Measurements from ENCODE around the gene RFX3. TPM values are rescaled to one million over a fixed set of nuclear protein-coding genes. Genes with fewer than 3 reads are reported as not detected.

The RFX3 gene
- total RNA-seq, 4 donors from 2014 or later = 0.91 to 6.5 (median 3.3) TPM

- no peak for DNase-seq
- peak overlapping the region in 2 of 4 donors; percentile 15 to 36 for H3K4me3 ChIP-seq
- no peaks in the 10 kb centered on the region for H3K27me3 ChIP-seq
- intact Hi-C loops (cut with DNase I) = no loop called here
- 66 to 75% methylated on average over 7 of the region's 7 CpGs for WGBS, 2 donors
- peak overlapping the region in 3 of 4 donors; percentile 25 to 100 (median 98) for H3K27ac ChIP-seq
- no peak for TF ChIP-seq POLR2A (IDR thresholded peaks at IDR 0.05)
- TF ChIP-seq CTCF (IDR thresholded peaks at IDR 0.05) = no peak
- H3K36me3 ChIP-seq = peaks cover 0 to 8% (median 0%) of the 10 kb centered on the region in 3 donors
- peaks cover 9 to 42% (median 19%) of the 10 kb centered on the region in 3 donors for H3K4me1 ChIP-seq
- H3K9me3 ChIP-seq = no peaks in the 10 kb centered on the region
Measured at GRCh38 chr9:3528451-3528850, 2.6 kb upstream of the RFX3 start.

GRCh38 chr9:3526997-3527940, 1.5 kb upstream of the RFX3 start:
- peaks cover 9 to 45% (median 19%) of the 10 kb centered on the region in 3 donors for H3K4me1 ChIP-seq
- H3K27me3 ChIP-seq = no peaks in the 10 kb centered on the region
- peak overlapping the region; percentile 59 to 88 (median 72) for H3K4me3 ChIP-seq
- intact Hi-C loops (cut with DNase I) = no loop called here
- H3K36me3 ChIP-seq = peaks cover 0 to 8% (median 0%) of the 10 kb centered on the region in 3 donors
- H3K27ac ChIP-seq = peak overlapping the region; percentile 98 to 100 (median 100)
- H3K9me3 ChIP-seq = no peaks in the 10 kb centered on the region
- no peak for TF ChIP-seq CTCF (IDR thresholded peaks at IDR 0.05)
- no peak for TF ChIP-seq POLR2A (IDR thresholded peaks at IDR 0.05)
- 7 to 14% methylated on average over 18 to 19 of the region's 19 CpGs for WGBS, 2 donors
- no peak for DNase-seq

DNA sequence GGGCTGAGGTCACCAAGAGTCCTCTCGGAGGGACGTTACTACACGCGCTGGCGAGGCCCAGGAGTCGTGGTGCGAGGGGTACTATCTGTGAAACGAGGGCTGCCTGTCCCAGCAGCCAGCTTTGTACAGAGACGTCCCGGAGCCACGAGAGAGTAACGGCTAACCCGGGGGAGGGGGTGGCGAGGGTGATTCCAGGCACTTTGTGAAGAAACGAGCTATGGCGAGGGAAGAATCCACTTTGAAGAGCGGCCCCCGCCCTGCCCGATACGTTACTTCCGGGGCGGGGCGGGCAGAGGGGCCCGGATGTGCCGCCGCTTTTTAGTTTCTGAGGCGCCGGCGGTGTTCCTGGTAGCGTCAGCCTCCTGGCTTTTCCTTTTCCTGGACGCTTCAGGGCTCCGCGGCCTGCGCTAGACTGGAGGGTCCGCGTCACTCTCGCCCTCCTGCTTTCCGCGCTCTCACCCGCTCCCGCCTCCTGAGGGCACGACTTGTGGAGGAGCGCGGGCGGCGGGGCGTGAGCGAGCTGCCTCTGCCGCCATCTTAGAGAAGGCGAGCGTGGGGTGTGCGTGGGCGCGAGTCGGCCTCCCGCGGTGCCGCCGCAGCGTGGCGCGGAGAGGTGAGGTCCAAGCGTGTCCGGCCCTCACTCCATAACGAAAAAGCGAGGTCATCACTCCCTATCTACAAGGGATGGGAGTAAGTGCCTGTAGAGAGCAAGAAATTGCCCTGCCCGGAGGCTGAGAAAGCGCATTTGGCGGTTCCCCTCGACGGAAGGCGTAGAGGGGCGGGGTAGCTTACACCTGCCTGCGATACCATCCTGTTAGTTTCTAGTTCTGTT, 580 bp upstream of the RFX3 start:
- H3K4me3 ChIP-seq = peak overlapping the region; percentile 59 to 88 (median 72)
- TF ChIP-seq CTCF (IDR thresholded peaks at IDR 0.05) (no peak), POLR2A (IDR thresholded peaks at IDR 0.05) (peak in 2 of 4 donors; percentile 74 to 97)
- intact Hi-C loops (cut with DNase I) = no loop called here
- no peaks in the 10 kb centered on the region for H3K9me3 ChIP-seq
- peak overlapping the region; percentile 98 to 100 (median 100) for H3K27ac ChIP-seq
- H3K36me3 ChIP-seq = peaks cover 0 to 8% (median 0%) of the 10 kb centered on the region in 3 donors
- peaks cover 9 to 45% (median 19%) of the 10 kb centered on the region in 3 donors for H3K4me1 ChIP-seq
- H3K27me3 ChIP-seq = no peaks in the 10 kb centered on the region
- 0 to 2% methylated on average over 12 to 36 of the region's 74 CpGs for WGBS, 2 donors
- DNase-seq = peak; percentile 58

DNA sequence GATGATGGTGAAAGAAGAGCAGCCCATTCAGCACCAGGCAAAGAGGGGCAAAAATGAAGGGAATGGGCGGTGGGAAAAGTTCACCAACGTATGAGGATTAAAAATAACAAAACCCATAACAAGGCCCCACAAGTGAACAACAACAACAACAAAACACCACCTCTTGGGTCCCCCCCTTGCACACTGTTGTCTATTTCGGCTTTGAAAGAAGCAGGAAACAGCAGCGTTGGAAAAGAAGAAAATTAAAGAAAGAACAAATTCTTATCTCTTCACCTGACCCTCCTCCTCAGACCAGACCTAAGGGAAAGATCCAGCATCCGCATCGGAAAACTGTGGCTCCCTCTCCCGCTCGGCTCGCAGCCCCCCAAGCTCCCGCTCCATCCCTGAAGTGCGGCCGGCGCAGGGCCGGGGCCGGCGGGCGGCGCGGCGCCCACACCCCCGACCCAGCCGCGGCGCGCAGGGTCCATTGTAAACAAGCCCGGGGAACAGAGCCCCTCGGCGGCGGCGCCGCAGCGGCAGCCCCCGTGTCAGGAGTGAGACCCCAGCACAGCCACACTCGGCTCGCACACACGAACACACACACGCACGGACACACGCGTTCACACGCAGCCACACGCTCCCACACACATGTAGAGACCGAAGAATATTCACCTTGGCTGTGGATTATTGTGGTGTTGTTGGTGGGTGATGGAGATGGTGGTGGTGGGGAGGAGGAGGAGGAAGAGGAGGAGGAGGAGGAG, 535 bp downstream of the RFX3 start:
- TF ChIP-seq POLR2A (IDR thresholded peaks at IDR 0.05) = no peak
- no peak for TF ChIP-seq CTCF (IDR thresholded peaks at IDR 0.05)
- Histone ChIP-seq H3K27me3 (no peaks in the 10 kb centered on the region), H3K36me3 (peaks cover 0 to 4% (median 0%) of the 10 kb centered on the region in 3 donors), H3K4me3 (peak overlapping the region; percentile 59 to 88 (median 72)), H3K9me3 (no peaks in the 10 kb centered on the region), H3K4me1 (peaks cover 9 to 45% (median 19%) of the 10 kb centered on the region in 3 donors), H3K27ac (peak overlapping the region; percentile 98 to 100 (median 100))
- intact Hi-C loops (cut with DNase I) = no loop called here
- 0 to 1% methylated on average over 18 to 29 of the region's 43 CpGs for WGBS, 2 donors
- DNase-seq = no peak

All from esophagus squamous epithelium (tissue), 5 donors.